ENCODE results near the gene GBA2. TPM values are rescaled to one million over a fixed set of nuclear protein-coding genes. Genes with fewer than 3 reads are reported as not detected.

Gene GBA2
- total RNA-seq, 2 donors from 2014 or later: 54.2 to 111 TPM

- WGBS, 2 donors: 87 to 100% methylated on average over 1 to 2 of the region's 2 CpGs
- no peak for TF ChIP-seq CTCF (IDR thresholded peaks at IDR 0.05)
- TF ChIP-seq POLR2A (IDR thresholded peaks at IDR 0.05): no peak
- ATAC-seq (no peak), DNase-seq (no peak)
- H3K4me1 ChIP-seq: peaks cover 11% of the 10 kb centered on the region
- no peaks in the 10 kb centered on the region for H3K36me3 ChIP-seq (replicated peaks in 1 of 2; ENCODE audit: insufficient read depth in 1 of 2, low read depth in 2 of 2)
- no peaks in the 10 kb centered on the region for H3K9me3 ChIP-seq
- no peak overlapping the region for H3K4me3 ChIP-seq
- intact Hi-C loops (cut with DNase I): no loop called here
- no peak overlapping the region for H3K27ac ChIP-seq
- no peaks in the 10 kb centered on the region for H3K27me3 ChIP-seq
Observed at GRCh38 chr9:35687972-35688557, 61.0 kb downstream of the GBA2 start.

GRCh38 chr9:35687306-35687705 is 61.7 kb downstream of the GBA2 start:
- Histone ChIP-seq H3K4me3 (no peak overlapping the region), H3K27ac (no peak overlapping the region), H3K36me3 (replicated peaks in 1 of 2; ENCODE audit: insufficient read depth in 1 of 2, low read depth in 2 of 2) (no peaks in the 10 kb centered on the region), H3K4me1 (peaks cover 11% of the 10 kb centered on the region), H3K27me3 (no peaks in the 10 kb centered on the region), H3K9me3 (no peaks in the 10 kb centered on the region)
- WGBS, 2 donors: 84% methylated on average over 2 of the region's 2 CpGs
- ATAC-seq (no peak), DNase-seq (no peak)
- TF ChIP-seq CTCF (IDR thresholded peaks at IDR 0.05): no peak
- TF ChIP-seq POLR2A (IDR thresholded peaks at IDR 0.05): no peak
- intact Hi-C loops (cut with DNase I): no loop called here

Small RNA genes lying within 50 kb of the gene (microRNA-seq; reads per million reads assigned to microRNA genes)
- gene MIR6852 (ENCODE audit: borderline number of aligned reads in 2 of 2, borderline replicate concordance in 2 of 2) (0 reads per million in 2 donors), gene MIR6853 (ENCODE audit: borderline number of aligned reads in 2 of 2, borderline replicate concordance in 2 of 2) (0.45 to 0.47 reads per million in 2 donors)

Small RNA genes lying within 50 kb of the gene (small RNA-seq; reads per million reads assigned to genes)
- gene MIR6853: not detected

Other genes with a start within 250 kb of the GBA2 start
- 10 to 100 TPM; 13.0 to 20.1 TPM for gene TESK1, start 144.0 kb downstream of the GBA2 start, total RNA-seq
- 1 to 10 TPM; 3.3 to 3.9 TPM for gene CD72, start 130.8 kb downstream of the GBA2 start, total RNA-seq
- under 1 TPM in 1 of 2 donors, not detected in 1; 0.26 TPM for gene SIT1, start 98.3 kb downstream of the GBA2 start, total RNA-seq
- 1,000 to 10,000 TPM in 1 of 2 donors, 100 to 1,000 TPM in 1; 887 to 2,577 TPM for gene RMRP, start 91.2 kb downstream of the GBA2 start, total RNA-seq
- 10 to 100 TPM; 15.8 to 42.2 TPM for gene CCDC107, start 90.9 kb downstream of the GBA2 start, total RNA-seq
- gene ARHGEF39, start 84.0 kb downstream of the GBA2 start, total RNA-seq: under 1 TPM in 1 of 2 donors, not detected in 1; 0.26 TPM
- gene CA9, start 75.3 kb downstream of the GBA2 start, total RNA-seq: 10 to 100 TPM in 1 of 2 donors, 1 to 10 TPM in 1; 2.6 to 21.8 TPM
- gene TPM2, start 59.3 kb downstream of the GBA2 start, total RNA-seq: 100 to 1,000 TPM in 1 of 2 donors, 10 to 100 TPM in 1; 75.8 to 132 TPM
- gene TLN1, start 17.0 kb downstream of the GBA2 start, total RNA-seq: 100 to 1,000 TPM in 1 of 2 donors, 10 to 100 TPM in 1; 93.7 to 130 TPM
- gene CREB3, start 16.6 kb downstream of the GBA2 start, total RNA-seq: 10 to 100 TPM; 31.9 to 32.6 TPM
- 10 to 100 TPM; 15.3 to 18.1 TPM for gene RGP1, start 59 bp upstream of the GBA2 start, total RNA-seq
- not detected for gene MSMP, start 5.0 kb upstream of the GBA2 start, total RNA-seq
- 10 to 100 TPM in 1 of 2 donors, 1 to 10 TPM in 1; 5.4 to 20.1 TPM for gene NPR2, start 42.4 kb upstream of the GBA2 start, total RNA-seq
- 1 to 10 TPM in 1 of 2 donors, not detected in 1; 1.6 TPM for gene SPAG8, start 63.0 kb upstream of the GBA2 start, total RNA-seq
- 10 to 100 TPM; 33.3 to 35.0 TPM for gene HINT2, start 65.8 kb upstream of the GBA2 start, total RNA-seq
- gene FAM221B, start 79.5 kb upstream of the GBA2 start, total RNA-seq: under 1 TPM in 1 of 2 donors, not detected in 1; 0.33 TPM
- gene TMEM8B, start 80.0 kb upstream of the GBA2 start, total RNA-seq: 1 to 10 TPM; 7.3 to 7.9 TPM
- not detected for gene OR13J1, start 121.2 kb upstream of the GBA2 start, total RNA-seq
- 1 to 10 TPM in 1 of 2 donors, under 1 TPM in 1; 0.99 to 3.4 TPM for gene HRCT1, start 157.0 kb upstream of the GBA2 start, total RNA-seq
- gene SPAAR, start 160.3 kb upstream of the GBA2 start, total RNA-seq: 1 to 10 TPM in 1 of 2 donors, under 1 TPM in 1; 0.78 to 7.3 TPM
- gene OR2S2, start 208.9 kb upstream of the GBA2 start, total RNA-seq: not detected